H9 (cell line): Measurements from ENCODE around the gene TUFT1. TPM values are rescaled to one million over a fixed set of nuclear protein-coding genes. Genes with fewer than 3 reads are reported as not detected.

Source experiments
- DNase-seq: peaks from one replicate; pipeline ENCODE4 v3.0.0-alpha.2; 2017
- H2AFZ ChIP-seq: one replicate; pipeline ENCODE4 v1.6.1; 2013; ENCODE audit warnings: mild to moderate bottlenecking, low read length, control low read depth, moderate library complexity
- H2AK5ac ChIP-seq: 2 replicates; pipeline ENCODE4 v1.6.1; 2013; ENCODE audit warnings: low read length, control low read depth, mixed read lengths; ENCODE audit not compliant: insufficient read length
- H2BK120ac ChIP-seq: one replicate; pipeline ENCODE4 v1.6.1; 2013; ENCODE audit warnings: low read depth, mild to moderate bottlenecking, low read length, control low read depth, inconsistent platforms; ENCODE audit not compliant: poor library complexity, severe bottlenecking
- H2BK12ac ChIP-seq: 2 replicates; pipeline ENCODE4 v1.6.1; 2013; ENCODE audit warnings: low read length, control low read depth, mixed read lengths, low read depth; ENCODE audit not compliant: insufficient read length
- H2BK15ac ChIP-seq: 2 replicates; pipeline ENCODE4 v1.6.1; 2013; ENCODE audit warnings: low read depth, low read length, control low read depth
- H2BK20ac ChIP-seq: one replicate; pipeline ENCODE4 v1.6.1; 2013; ENCODE audit warnings: low read depth, mild to moderate bottlenecking, low read length, control low read depth, inconsistent platforms; ENCODE audit not compliant: poor library complexity, severe bottlenecking
- H2BK5ac ChIP-seq: 2 replicates; pipeline ENCODE4 v1.6.1; 2013; ENCODE audit warnings: low read length, control low read depth, mixed read lengths; ENCODE audit not compliant: insufficient read length
- H3K14ac ChIP-seq: 2 replicates; pipeline ENCODE4 v1.6.1; 2013; ENCODE audit warnings: low read length, control low read depth; ENCODE audit not compliant: insufficient read depth
- H3K18ac ChIP-seq: 2 replicates; pipeline ENCODE4 v1.6.1; 2013; ENCODE audit warnings: low read depth, mild to moderate bottlenecking, mixed read lengths, low read length, control low read depth; ENCODE audit not compliant: insufficient read length
- H3K23ac ChIP-seq: 2 replicates; pipeline ENCODE4 v1.6.1; 2013; ENCODE audit warnings: low read length, control low read depth, mixed read lengths, low read depth; ENCODE audit not compliant: insufficient read length
- H3K23me2 ChIP-seq: 2 replicates; pipeline ENCODE4 v1.6.1; 2013; ENCODE audit warnings: low read depth, mild to moderate bottlenecking, mixed read lengths, low read length, control low read depth; ENCODE audit not compliant: insufficient read length, poor library complexity, severe bottlenecking
- H3K27ac ChIP-seq: 2 replicates; pipeline ENCODE4 v1.5.1; 2013; ENCODE audit warnings: low read length, control low read depth, mixed read lengths, low read depth; ENCODE audit not compliant: insufficient read length
- H3K27me3 ChIP-seq: 2 replicates; pipeline ENCODE4 v1.6.1; 2013; ENCODE audit warnings: low read length, control low read depth, inconsistent platforms; ENCODE audit not compliant: insufficient read depth
- H3K4ac ChIP-seq: 2 replicates; pipeline ENCODE4 v1.6.1; 2013; ENCODE audit warnings: low read depth, mild to moderate bottlenecking, control low read depth, inconsistent platforms, low read length, moderate library complexity
- H3K4me1 ChIP-seq: 2 replicates; pipeline ENCODE4 v1.6.1; 2013; ENCODE audit warnings: low read length, control low read depth, inconsistent platforms; ENCODE audit not compliant: insufficient read depth
- H3K4me2 ChIP-seq: 2 replicates; pipeline ENCODE4 v1.6.1; 2013; ENCODE audit warnings: low read length, control low read depth, mixed read lengths; ENCODE audit not compliant: insufficient read length, insufficient read depth
- H3K56ac ChIP-seq: 2 replicates; pipeline ENCODE4 v1.6.1; 2013; ENCODE audit warnings: low read depth, mild to moderate bottlenecking, mixed read lengths, low read length, control low read depth; ENCODE audit not compliant: insufficient read length
- H3K79me1 ChIP-seq: 2 replicates; pipeline ENCODE4 v1.6.1; 2013; ENCODE audit warnings: low read depth, mild to moderate bottlenecking, moderate library complexity, low read length, control low read depth, inconsistent platforms; ENCODE audit not compliant: insufficient read depth, poor library complexity, severe bottlenecking
- H3K79me2 ChIP-seq: 2 replicates; pipeline ENCODE4 v1.6.1; 2013; ENCODE audit warnings: low read length, control low read depth, inconsistent platforms; ENCODE audit not compliant: insufficient read depth
- H3K9ac ChIP-seq: 2 replicates; pipeline ENCODE4 v1.6.1; 2013; ENCODE audit warnings: low read length, control low read depth, mixed read lengths; ENCODE audit not compliant: insufficient read length; ENCODE audit errors: extremely low read depth
- H3K9me3 ChIP-seq: one replicate; pipeline ENCODE4 v1.6.1; 2013; ENCODE audit warnings: low read depth, low read length, inconsistent platforms; ENCODE audit not compliant: control insufficient read depth
- H3T11ph ChIP-seq: one replicate; pipeline ENCODE4 v1.6.1; 2013; ENCODE audit warnings: mild to moderate bottlenecking, low read length, control low read depth, inconsistent platforms
- H4K20me1 ChIP-seq: one replicate; pipeline ENCODE4 v1.6.1; 2013; ENCODE audit not compliant: control insufficient read depth, insufficient read length, insufficient read depth
- H4K5ac ChIP-seq: 2 replicates; pipeline ENCODE4 v1.6.1; 2013; ENCODE audit warnings: low read depth, mild to moderate bottlenecking, mixed read lengths, low read length, control low read depth; ENCODE audit not compliant: insufficient read length
- H4K8ac ChIP-seq: replicated peaks from 2 replicates; pipeline ENCODE4 v1.6.1; 2013; ENCODE audit warnings: low read length, control low read depth, mixed read lengths, low read depth; ENCODE audit not compliant: insufficient read length
- H4K91ac ChIP-seq: 2 replicates; pipeline ENCODE4 v1.6.1; 2013; ENCODE audit warnings: low read depth, mild to moderate bottlenecking, moderate library complexity, mixed read lengths, low read length, control low read depth; ENCODE audit not compliant: insufficient read length
- H3K27ac Mint-ChIP-seq, 3 experiments: 2 replicates in 2 of 3; 3 replicates in 1 of 3; pipeline ENCODE4 v1.8.0; 2020 to 2021; ENCODE audit warnings: mixed read lengths in 3 of 3, mild to moderate bottlenecking in 1 of 3, moderate library complexity in 1 of 3
- H3K27me3 Mint-ChIP-seq: 2 replicates; pipeline ENCODE4 v1.8.0; 2021; ENCODE audit warnings: low read depth, mild to moderate bottlenecking, moderate library complexity, mixed read lengths
- H3K36me3 Mint-ChIP-seq, 3 experiments: 2 replicates in 2 of 3; 3 replicates in 1 of 3; pipeline ENCODE4 v1.8.0; 2020 to 2021; ENCODE audit warnings: low read depth in 3 of 3, mixed read lengths in 3 of 3; ENCODE audit not compliant: insufficient read depth in 1 of 3
- H3K4me1 Mint-ChIP-seq, 2 experiments: 2 replicates each; pipeline ENCODE4 v1.8.0; 2020; ENCODE audit warnings: mixed read lengths in 2 of 2
- H3K4me3 Mint-ChIP-seq, 2 experiments: 2 replicates in 1 of 2; 3 replicates in 1 of 2; pipeline ENCODE4 v1.8.0; 2020 to 2021; ENCODE audit warnings: mild to moderate bottlenecking in 2 of 2, mixed read lengths in 2 of 2, moderate library complexity in 1 of 2
- H3K9me3 Mint-ChIP-seq, 2 experiments: 2 replicates in 1 of 2; 3 replicates in 1 of 2; pipeline ENCODE4 v1.8.0; 2020; ENCODE audit warnings: mild to moderate bottlenecking in 2 of 2, mixed read lengths in 2 of 2, moderate library complexity in 1 of 2
- WGBS: extraction: QIAGEN DNeasy Blood & Tissue Kit; methylation state at CpG from one replicate; pipeline ENCODE4 v1.1.7; 2013; ENCODE audit warnings: missing lambda C conversion rate, low lambda C conversion rate, mixed read lengths; ENCODE audit not compliant: insufficient read length; ENCODE audit errors: extremely low coverage; 5-methylcytosine and 5-hydroxymethylcytosine counted together
- total RNA-seq: library from RNA; stranded (reverse); gene quantifications from 2 replicates; pipeline ENCODE4 v1.2.1, GENCODE V29; 2021
- TF ChIP-seq, protein P1 (sequence below): fragments of 200-600 bp; sonication (generic); conservative IDR thresholded peaks from 3 replicates; pipeline ENCODE4 v1.8.0; 2021; ENCODE audit warnings: antibody characterized with exemption, mild to moderate bottlenecking

Gene TUFT1
- total RNA-seq, 1 experiment from 2014 or later = 6.2 TPM

- Histone ChIP-seq H2BK5ac (no peak overlapping the region), H2AK5ac (no peak overlapping the region), H3K4me1 (no peaks in the 10 kb centered on the region), H3K79me1 (no peaks in the 10 kb centered on the region), H2BK15ac (no peak overlapping the region), H3K27ac (no peak overlapping the region), H3K56ac (no peak overlapping the region), H3K14ac (no peak overlapping the region), H2BK120ac (no peak overlapping the region), H4K91ac (no peak overlapping the region), H2AFZ (no peak overlapping the region), H2BK12ac (peak overlapping the region; percentile 50), H4K20me1 (no peaks in the 10 kb centered on the region), H3K4me2 (no peak overlapping the region), H3K23me2 (no peaks in the 10 kb centered on the region), H3K9me3 (no peaks in the 10 kb centered on the region), H3K9ac (no peak overlapping the region), H4K5ac (no peak overlapping the region), H3K27me3 (no peaks in the 10 kb centered on the region), H3K18ac (no peak overlapping the region), H3K23ac (no peak overlapping the region), H3T11ph (no peak overlapping the region), H3K4ac (no peak overlapping the region), H2BK20ac (no peak overlapping the region), H3K79me2 (no peaks in the 10 kb centered on the region), H4K8ac (no peak overlapping the region)
- Mint-ChIP-seq H3K27me3 (peaks cover 3% of the 10 kb centered on the region), H3K27ac (no peak overlapping the region; a peak in 1 of 7 replicates), H3K36me3 (no peaks in the 10 kb centered on the region), H3K9me3 (no peaks in the 10 kb centered on the region), H3K4me3 (no peak overlapping the region), H3K4me1 (peaks cover 0 to 5% of the 10 kb centered on the region in 2 experiments; a peak in 1 of 4 replicates)
- WGBS = no CpG with 5 or more reads among the region's 5 CpGs
- TF ChIP-seq, protein P1, sequence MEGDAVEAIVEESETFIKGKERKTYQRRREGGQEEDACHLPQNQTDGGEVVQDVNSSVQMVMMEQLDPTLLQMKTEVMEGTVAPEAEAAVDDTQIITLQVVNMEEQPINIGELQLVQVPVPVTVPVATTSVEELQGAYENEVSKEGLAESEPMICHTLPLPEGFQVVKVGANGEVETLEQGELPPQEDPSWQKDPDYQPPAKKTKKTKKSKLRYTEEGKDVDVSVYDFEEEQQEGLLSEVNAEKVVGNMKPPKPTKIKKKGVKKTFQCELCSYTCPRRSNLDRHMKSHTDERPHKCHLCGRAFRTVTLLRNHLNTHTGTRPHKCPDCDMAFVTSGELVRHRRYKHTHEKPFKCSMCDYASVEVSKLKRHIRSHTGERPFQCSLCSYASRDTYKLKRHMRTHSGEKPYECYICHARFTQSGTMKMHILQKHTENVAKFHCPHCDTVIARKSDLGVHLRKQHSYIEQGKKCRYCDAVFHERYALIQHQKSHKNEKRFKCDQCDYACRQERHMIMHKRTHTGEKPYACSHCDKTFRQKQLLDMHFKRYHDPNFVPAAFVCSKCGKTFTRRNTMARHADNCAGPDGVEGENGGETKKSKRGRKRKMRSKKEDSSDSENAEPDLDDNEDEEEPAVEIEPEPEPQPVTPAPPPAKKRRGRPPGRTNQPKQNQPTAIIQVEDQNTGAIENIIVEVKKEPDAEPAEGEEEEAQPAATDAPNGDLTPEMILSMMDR = no peak
- DNase-seq = no peak
These were observed 37.9 kb upstream of the TUFT1 start for GRCh38 chr1:151502035-151502700.
